Measurements from ENCODE around the gene SELENOT. TPM values are rescaled to one million over a fixed set of nuclear protein-coding genes. Genes with fewer than 3 reads are reported as not detected.

SELENOT gene
- total RNA-seq, 1 experiment from 2014 or later = 81.6 TPM

DNA sequence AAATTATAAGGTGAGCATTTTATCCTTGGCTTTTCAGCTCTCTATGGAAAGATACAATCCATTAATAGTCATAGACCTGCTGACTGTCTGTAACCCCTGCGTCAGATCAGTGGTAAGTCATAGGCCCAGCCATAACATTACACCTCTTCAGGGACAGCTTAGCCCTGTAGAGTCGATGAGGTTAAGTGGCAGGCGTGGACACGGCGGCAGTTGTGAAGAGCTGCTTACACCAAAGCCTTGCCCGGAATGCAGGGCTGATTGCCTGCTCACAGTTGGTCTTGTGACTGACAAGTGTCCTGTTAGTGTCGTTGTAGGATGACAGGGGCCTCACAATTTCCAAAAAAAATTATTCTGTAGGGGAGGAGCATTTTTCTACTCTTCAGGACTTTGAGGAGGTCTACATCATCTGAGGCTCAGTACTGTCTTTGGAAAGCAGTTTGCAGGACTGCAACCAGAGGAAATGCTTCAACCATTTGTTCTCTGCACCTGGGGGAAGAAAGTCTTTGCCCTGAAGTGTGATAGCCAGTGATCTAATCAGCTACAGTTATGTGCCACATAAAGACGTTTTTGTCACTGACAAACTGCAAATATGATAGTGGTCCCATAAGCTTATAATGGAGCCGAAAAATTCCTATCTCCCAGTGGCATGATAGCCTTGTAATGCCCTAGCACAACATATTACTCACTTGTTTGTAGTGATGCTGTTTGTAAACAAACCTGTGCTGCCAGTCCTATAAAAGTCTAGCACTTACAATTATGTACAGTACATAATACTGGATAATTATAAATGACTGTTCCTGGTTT is 14.9 kb upstream of the SELENOT start:
- CTCF ChIA-PET = no interaction called here
- no peak overlapping the region for H3K9ac ChIP-seq (ENCODE audit: low read length)
- no peak overlapping the region for H2AFZ ChIP-seq (ENCODE audit: low read depth, low read length, poor library complexity, severe bottlenecking)
- 0 out of 2 replicates have a peak, but pooled peaks cover 2% of the 10 kb centered on the region for H4K20me1 ChIP-seq (ENCODE audit: insufficient read depth)
- H3K79me2 ChIP-seq (ENCODE audit: insufficient read depth, low read length) = peaks cover 85% of the 10 kb centered on the region
- POLR2A ChIA-PET = interaction anchor here (0.6 to 1.3 kb wide), 2 partner anchors 15 to 175 kb away, joined by 3 to 4 read pairs; partner anchors contain the start of genes SELENOT and SIAH2
- no peak overlapping the region for H3K4me2 ChIP-seq (ENCODE audit: low read length)
- BruUV-seq (replicated peaks) = no TSS peak
- ATAC-seq = no peak
- H3K4me1 ChIP-seq (ENCODE audit: control insufficient read depth in 1 of 2, insufficient read depth in 2 of 2, low read length in 2 of 2) = no peaks in the 10 kb centered on the region
- H3K9me3 ChIP-seq (ENCODE audit: control insufficient read depth in 1 of 2, insufficient read depth in 1 of 2, low read depth in 1 of 2, low read length in 2 of 2) = no peaks in the 10 kb centered on the region
- no peak for DNase-seq (ENCODE audit: low read depth, low spot score)
- TF ChIP-seq CBX3 (IDR thresholded peaks at IDR 0.05; ENCODE audit: low read depth) (no peak), SP1 (IDR thresholded peaks at IDR 0.05; ENCODE audit: low read depth) (no peak), CEBPB (IDR thresholded peaks at IDR 0.05; ENCODE audit: low read depth) (no peak), RAD21 (IDR thresholded peaks at IDR 0.05; ENCODE audit: low read depth) (no peak), SRF (IDR thresholded peaks at IDR 0.05; ENCODE audit: low read depth) (no peak)
- TF ChIP-seq, protein P1, sequence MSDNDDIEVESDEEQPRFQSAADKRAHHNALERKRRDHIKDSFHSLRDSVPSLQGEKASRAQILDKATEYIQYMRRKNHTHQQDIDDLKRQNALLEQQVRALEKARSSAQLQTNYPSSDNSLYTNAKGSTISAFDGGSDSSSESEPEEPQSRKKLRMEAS (IDR thresholded peaks at IDR 0.05) = no peak
- TF ChIP-seq, protein P2, sequence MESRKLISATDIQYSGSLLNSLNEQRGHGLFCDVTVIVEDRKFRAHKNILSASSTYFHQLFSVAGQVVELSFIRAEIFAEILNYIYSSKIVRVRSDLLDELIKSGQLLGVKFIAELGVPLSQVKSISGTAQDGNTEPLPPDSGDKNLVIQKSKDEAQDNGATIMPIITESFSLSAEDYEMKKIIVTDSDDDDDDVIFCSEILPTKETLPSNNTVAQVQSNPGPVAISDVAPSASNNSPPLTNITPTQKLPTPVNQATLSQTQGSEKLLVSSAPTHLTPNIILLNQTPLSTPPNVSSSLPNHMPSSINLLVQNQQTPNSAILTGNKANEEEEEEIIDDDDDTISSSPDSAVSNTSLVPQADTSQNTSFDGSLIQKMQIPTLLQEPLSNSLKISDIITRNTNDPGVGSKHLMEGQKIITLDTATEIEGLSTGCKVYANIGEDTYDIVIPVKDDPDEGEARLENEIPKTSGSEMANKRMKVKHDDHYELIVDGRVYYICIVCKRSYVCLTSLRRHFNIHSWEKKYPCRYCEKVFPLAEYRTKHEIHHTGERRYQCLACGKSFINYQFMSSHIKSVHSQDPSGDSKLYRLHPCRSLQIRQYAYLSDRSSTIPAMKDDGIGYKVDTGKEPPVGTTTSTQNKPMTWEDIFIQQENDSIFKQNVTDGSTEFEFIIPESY (IDR thresholded peaks at IDR 0.05; ENCODE audit: extremely low read depth, insufficient replicate concordance, low read length) = no peak
- H3K36me3 ChIP-seq (ENCODE audit: control insufficient read depth in 1 of 2, insufficient read depth in 2 of 2, low read length in 2 of 2) = peaks cover 12 to 21% of the 10 kb centered on the region in 2 experiments; a peak in 3 of 4 replicates
- no peaks in the 10 kb centered on the region for H3K9me2 ChIP-seq (ENCODE audit: insufficient read depth)
- H3K27me3 ChIP-seq (ENCODE audit: insufficient read depth, low read length) = no peaks in the 10 kb centered on the region
- RAD21 ChIA-PET (ENCODE audit: low non-redundant PET in 1 of 2, low total read pairs in 2 of 2, uncharacterized antibody in 2 of 2, unreplicated experiment in 2 of 2) = no interaction called here
- H3K4me3 ChIP-seq (replicated peaks in 1 of 2; ENCODE audit: low read depth in 1 of 2, low read length in 2 of 2) = no peak overlapping the region
- intact Hi-C loops (cut with micrococcal nuclease) = no loop called here
- no peak overlapping the region for H3K27ac ChIP-seq (ENCODE audit: low read depth, low read length)
